OCI-LY1 (cell line): ENCODE results near the gene SPATA32.

Source experiments
- H2AFZ ChIP-seq: fragments of 200-600 bp; sonication (generic), shearing (Covaris generic); 2 replicates; pipeline ENCODE4 v1.6.0; 2014; ENCODE audit warnings: antibody characterized with exemption, mild to moderate bottlenecking, low read length
- H3F3A ChIP-seq: fragments of 200-600 bp; sonication (generic), shearing (Covaris generic); 2 replicates; pipeline ENCODE4 v1.6.0; 2014; ENCODE audit warnings: mild to moderate bottlenecking, antibody characterized with exemption, low read length, moderate library complexity; ENCODE audit not compliant: insufficient read depth
- H3K27ac ChIP-seq: fragments of 200-600 bp; sonication (generic); 2 replicates; pipeline ENCODE4 v1.5.1; 2014; ENCODE audit warnings: low read length, mixed run types, mild to moderate bottlenecking, low read depth; ENCODE audit not compliant: poor library complexity, severe bottlenecking
- H3K27me3 ChIP-seq: fragments of 200-600 bp; sonication (generic); 2 replicates; pipeline ENCODE4 v1.6.0; 2014; ENCODE audit warnings: antibody characterized with exemption, mild to moderate bottlenecking, low read length, moderate library complexity; ENCODE audit not compliant: insufficient read depth
- H3K36me3 ChIP-seq: fragments of 200-600 bp; sonication (generic); 2 replicates; pipeline ENCODE4 v1.6.1; 2014; ENCODE audit warnings: mild to moderate bottlenecking, antibody characterized with exemption, low read length, moderate library complexity, mixed read lengths; ENCODE audit not compliant: insufficient read depth
- H3K4me1 ChIP-seq: fragments of 200-600 bp; sonication (generic); 2 replicates; pipeline ENCODE4 v1.5.1; 2014; ENCODE audit warnings: mild to moderate bottlenecking, low read length, moderate library complexity; ENCODE audit not compliant: insufficient read depth, severe bottlenecking
- H3K4me2 ChIP-seq: fragments of 200-600 bp; sonication (generic), shearing (Covaris generic); 2 replicates; pipeline ENCODE4 v1.6.1; 2014; ENCODE audit warnings: low read length
- H3K4me3 ChIP-seq: fragments of 200-600 bp; sonication (generic); 2 replicates; pipeline ENCODE4 v1.5.1; 2014; ENCODE audit warnings: low read length, low read depth, mild to moderate bottlenecking, mixed read lengths; ENCODE audit not compliant: poor library complexity, severe bottlenecking
- H3K79me2 ChIP-seq: fragments of 200-600 bp; shearing (Covaris generic); 2 replicates; pipeline ENCODE4 v1.6.1; 2016; ENCODE audit warnings: mixed run types, low read length, mixed read lengths; ENCODE audit not compliant: insufficient read depth
- H3K9ac ChIP-seq: fragments of 200-600 bp; sonication (generic), shearing (Covaris generic); 2 replicates; pipeline ENCODE4 v1.6.1; 2014; ENCODE audit warnings: mild to moderate bottlenecking, low read length, mixed read lengths
- H3K9me2 ChIP-seq: fragments of 200-600 bp; sonication (generic), shearing (Covaris generic); 2 replicates; pipeline ENCODE4 v1.6.1; 2014; ENCODE audit warnings: low read depth, mild to moderate bottlenecking, low read length, mixed read lengths
- H3K9me3 ChIP-seq: fragments of 200-600 bp; shearing (Covaris generic); 2 replicates; pipeline ENCODE4 v1.6.1; 2014; ENCODE audit warnings: low read length, mixed read lengths
- H4K20me1 ChIP-seq: fragments of 200-600 bp; sonication (generic), shearing (Covaris generic); 2 replicates; pipeline ENCODE4 v1.6.0; 2016; ENCODE audit warnings: mild to moderate bottlenecking, low read length; ENCODE audit not compliant: insufficient read depth
- EZH2 ChIP-seq: fragments of 200-600 bp; sonication (generic), shearing (Covaris generic); IDR thresholded peaks from 2 replicates; pipeline ENCODE4 v1.8.0; 2017; ENCODE audit warnings: borderline replicate concordance, mixed run types, mild to moderate bottlenecking, antibody characterized with exemption, low read length, moderate library complexity, mixed read lengths
- TF ChIP-seq, protein P1 (sequence below): fragments of 200-600 bp; sonication (generic), shearing (Covaris generic); IDR thresholded peaks from 2 replicates; pipeline ENCODE4 v1.5.1; 2017; ENCODE audit warnings: mild to moderate bottlenecking, antibody characterized with exemption, low read length, moderate library complexity, mixed read lengths

Gene SPATA32

DNA sequence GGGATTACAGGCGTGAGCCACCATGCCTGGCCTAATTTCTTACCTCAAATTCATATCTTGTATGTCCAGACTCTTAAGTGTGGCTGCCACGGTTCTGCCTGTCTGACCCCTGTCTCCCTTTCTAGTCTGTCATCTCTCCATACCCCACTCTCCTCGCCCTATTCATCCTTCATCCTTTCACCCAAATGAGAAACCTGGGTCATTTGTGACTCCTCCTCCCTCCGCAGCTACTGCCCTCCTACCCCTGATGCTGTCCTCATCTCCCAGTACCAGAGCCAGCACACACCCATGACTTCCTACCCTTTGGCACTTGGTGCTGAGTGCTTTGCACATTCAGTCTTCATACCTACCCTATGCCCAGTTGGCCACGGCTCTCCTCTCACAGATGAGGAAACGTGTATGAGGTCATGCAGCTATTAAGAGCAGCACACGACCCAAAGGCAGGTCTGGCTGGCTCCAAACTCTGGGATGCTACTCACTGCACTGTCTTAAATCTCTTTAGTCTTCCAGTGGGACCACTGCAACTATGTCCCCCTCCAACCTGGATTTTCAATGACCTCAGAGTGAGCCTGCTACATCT is 1.6 kb downstream of the SPATA32 start:
- peaks cover 5% of the 10 kb centered on the region for H3K36me3 ChIP-seq
- H3K4me1 ChIP-seq, result peaks cover 17% of the 10 kb centered on the region
- no peak overlapping the region for H2AFZ ChIP-seq
- H3K4me3 ChIP-seq, result no peak overlapping the region
- H3K9me2 ChIP-seq, result no peaks in the 10 kb centered on the region
- no peaks in the 10 kb centered on the region for H3F3A ChIP-seq
- H3K9me3 ChIP-seq, result no peaks in the 10 kb centered on the region
- no peak overlapping the region for H3K9ac ChIP-seq
- no peaks in the 10 kb centered on the region for H3K79me2 ChIP-seq
- no peaks in the 10 kb centered on the region for H4K20me1 ChIP-seq
- no peak overlapping the region for H3K4me2 ChIP-seq
- no peaks in the 10 kb centered on the region for H3K27me3 ChIP-seq
- TF ChIP-seq, protein P1, sequence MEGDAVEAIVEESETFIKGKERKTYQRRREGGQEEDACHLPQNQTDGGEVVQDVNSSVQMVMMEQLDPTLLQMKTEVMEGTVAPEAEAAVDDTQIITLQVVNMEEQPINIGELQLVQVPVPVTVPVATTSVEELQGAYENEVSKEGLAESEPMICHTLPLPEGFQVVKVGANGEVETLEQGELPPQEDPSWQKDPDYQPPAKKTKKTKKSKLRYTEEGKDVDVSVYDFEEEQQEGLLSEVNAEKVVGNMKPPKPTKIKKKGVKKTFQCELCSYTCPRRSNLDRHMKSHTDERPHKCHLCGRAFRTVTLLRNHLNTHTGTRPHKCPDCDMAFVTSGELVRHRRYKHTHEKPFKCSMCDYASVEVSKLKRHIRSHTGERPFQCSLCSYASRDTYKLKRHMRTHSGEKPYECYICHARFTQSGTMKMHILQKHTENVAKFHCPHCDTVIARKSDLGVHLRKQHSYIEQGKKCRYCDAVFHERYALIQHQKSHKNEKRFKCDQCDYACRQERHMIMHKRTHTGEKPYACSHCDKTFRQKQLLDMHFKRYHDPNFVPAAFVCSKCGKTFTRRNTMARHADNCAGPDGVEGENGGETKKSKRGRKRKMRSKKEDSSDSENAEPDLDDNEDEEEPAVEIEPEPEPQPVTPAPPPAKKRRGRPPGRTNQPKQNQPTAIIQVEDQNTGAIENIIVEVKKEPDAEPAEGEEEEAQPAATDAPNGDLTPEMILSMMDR, result no peak
- no peak for TF ChIP-seq EZH2
- H3K27ac ChIP-seq, result no peak overlapping the region

DNA sequence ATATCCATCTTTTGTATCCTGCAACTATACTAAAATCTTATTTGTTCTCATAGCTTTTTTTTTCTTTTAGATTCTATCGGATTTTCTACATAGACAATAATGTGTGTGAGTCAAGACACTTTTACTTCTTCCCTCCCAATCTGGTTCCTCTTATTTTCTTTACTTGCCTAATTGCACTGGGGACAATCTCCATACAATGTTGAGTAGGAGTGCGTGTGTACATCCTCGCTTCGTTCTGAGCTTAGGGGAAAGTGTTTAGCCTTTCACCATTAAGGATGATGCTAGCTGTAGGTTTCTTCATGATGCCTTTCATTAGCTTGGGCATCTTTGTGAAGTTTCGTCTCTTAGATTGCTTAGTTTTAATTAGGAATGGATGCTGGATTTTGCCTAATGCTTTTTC is 2.9 kb downstream of the SPATA32 start:
- H3K27me3 ChIP-seq, result no peaks in the 10 kb centered on the region; the same call in 1 of the 2 replicates
- no peaks in the 10 kb centered on the region for H3F3A ChIP-seq
- H2AFZ ChIP-seq, result no peak overlapping the region
- H3K9me2 ChIP-seq, result no peaks in the 10 kb centered on the region
- no peak for TF ChIP-seq EZH2
- TF ChIP-seq, protein P1, result no peak
- no peaks in the 10 kb centered on the region for H4K20me1 ChIP-seq
- peaks cover 5% of the 10 kb centered on the region; the same call in 1 of the 2 replicates for H3K36me3 ChIP-seq
- H3K9ac ChIP-seq, result no peak overlapping the region
- H3K79me2 ChIP-seq, result no peaks in the 10 kb centered on the region
- no peaks in the 10 kb centered on the region for H3K9me3 ChIP-seq
- H3K27ac ChIP-seq, result no peak overlapping the region
- H3K4me3 ChIP-seq, result no peak overlapping the region
- H3K4me1 ChIP-seq, result peaks cover 17% of the 10 kb centered on the region
- H3K4me2 ChIP-seq, result no peak overlapping the region

DNA sequence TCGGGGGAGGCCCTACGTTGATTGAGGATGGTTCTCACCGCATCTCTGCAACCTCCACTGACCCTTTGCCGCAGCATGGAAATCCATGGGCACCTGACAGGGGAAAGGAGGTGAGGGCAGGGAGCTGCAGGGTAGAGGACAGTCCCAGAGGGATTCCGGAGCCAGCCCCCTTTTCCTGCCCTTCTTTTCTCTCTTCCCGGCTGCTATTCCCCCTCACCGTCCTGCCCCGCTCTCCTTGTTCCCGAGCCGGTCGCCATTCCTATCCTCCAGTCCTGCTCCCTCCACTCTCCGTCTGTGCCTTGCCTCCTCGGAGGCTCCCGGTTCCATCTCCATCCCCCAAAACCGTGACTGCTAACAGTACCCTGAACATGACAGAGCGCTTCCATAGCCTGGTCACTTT is 4.8 kb downstream of the SPATA32 start:
- no peak for TF ChIP-seq EZH2
- no peaks in the 10 kb centered on the region; the same call in 1 of the 2 replicates for H3K27me3 ChIP-seq
- no peak overlapping the region for H3K27ac ChIP-seq
- no peak overlapping the region for H3K4me2 ChIP-seq
- no peaks in the 10 kb centered on the region for H3K9me2 ChIP-seq
- no peak overlapping the region for H2AFZ ChIP-seq
- peaks cover 10% of the 10 kb centered on the region for H3K4me1 ChIP-seq
- H3K79me2 ChIP-seq, result no peaks in the 10 kb centered on the region
- no peaks in the 10 kb centered on the region for H3K36me3 ChIP-seq
- H3K9me3 ChIP-seq, result no peaks in the 10 kb centered on the region
- no peak overlapping the region for H3K9ac ChIP-seq
- no peaks in the 10 kb centered on the region for H3F3A ChIP-seq
- no peak overlapping the region for H3K4me3 ChIP-seq
- no peaks in the 10 kb centered on the region for H4K20me1 ChIP-seq
